Subcutaneous abdominal adipose tissue (tissue), 5 donors: ENCODE results near the gene PACRGL.
"Not testable (repeated sequence)": the region's sequence is repeated elsewhere in the genome, so short reads cannot be mapped to it uniquely, and the experiment has no call there.

Experiments
- H3K27ac ChIP-seq: one replicate; pipeline ENCODE4 v1.7.0; 2013; ENCODE audit warnings: low read depth, mild to moderate bottlenecking, inconsistent platforms, low read length, moderate library complexity
- H3K27me3 ChIP-seq, 5 donors: one replicate each; pipeline ENCODE4 v1.7.0; 2013; ENCODE audit warnings: low read length in 5 of 5, inconsistent platforms in 1 of 5; ENCODE audit not compliant: control insufficient read depth in 5 of 5, insufficient read depth in 4 of 5
- H3K36me3 ChIP-seq, 5 donors: one replicate each; pipeline ENCODE4 v1.7.0; 2013; ENCODE audit warnings: low read length in 5 of 5; ENCODE audit not compliant: control insufficient read depth in 5 of 5, insufficient read depth in 5 of 5
- H3K4me1 ChIP-seq, 5 donors: one replicate each; pipeline ENCODE4 v1.7.0; 2013; ENCODE audit warnings: low read length in 5 of 5, mild to moderate bottlenecking in 3 of 5, moderate library complexity in 1 of 5; ENCODE audit not compliant: control insufficient read depth in 5 of 5, insufficient read depth in 5 of 5
- H3K4me3 ChIP-seq, 5 donors: one replicate each; pipeline ENCODE4 v1.7.0; 2013; ENCODE audit warnings: low read length in 5 of 5, low read depth in 1 of 5
- H3K9ac ChIP-seq, 5 donors: one replicate each; pipeline ENCODE4 v1.7.0; 2013; ENCODE audit warnings: low read length in 5 of 5, mild to moderate bottlenecking in 4 of 5, moderate library complexity in 3 of 5
- H3K9me3 ChIP-seq, 5 donors: one replicate each; pipeline ENCODE4 v1.7.0; 2013; ENCODE audit warnings: low read length in 5 of 5; ENCODE audit not compliant: control insufficient read depth in 5 of 5
- donor health status: healthy.
- donor health status: healthy.
- donor health status: healthy.
- donor health status: healthy.
- donor health status: healthy.

The PACRGL gene

GRCh38 chr4:20711335-20711734, 11.1 kb downstream of the PACRGL start:
- peaks cover 20 to 57% (median 44%) of the 10 kb centered on the region in 5 donors for H3K36me3 ChIP-seq

GRCh38 chr4:20723019-20723418, 22.8 kb downstream of the PACRGL start:
- Histone ChIP-seq H3K27ac (no peak overlapping the region), H3K4me3 (no peak overlapping the region), H3K9me3 (peaks cover 0 to 8% (median 5%) of the 10 kb centered on the region in 5 donors), H3K36me3 (peaks cover 36 to 67% (median 52%) of the 10 kb centered on the region in 5 donors), H3K4me1 (no peaks in the 10 kb centered on the region), H3K27me3 (no peaks in the 10 kb centered on the region), H3K9ac (no peak overlapping the region)

More at GRCh38 chr4:20711335-20711734, 11.1 kb downstream of the PACRGL start:
- Histone ChIP-seq H3K9ac (no peak overlapping the region), H3K9me3 (no peaks in the 10 kb centered on the region), H3K27ac (no peak overlapping the region), H3K27me3 (no peaks in the 10 kb centered on the region), H3K4me1 (no peaks in the 10 kb centered on the region), H3K4me3 (no peak overlapping the region)

- Histone ChIP-seq H3K9ac (no peak overlapping the region), H3K9me3 (peaks cover 0 to 8% (median 5%) of the 10 kb centered on the region in 5 donors), H3K27ac (no peak overlapping the region), H3K4me3 (no peak overlapping the region), H3K27me3 (no peaks in the 10 kb centered on the region), H3K36me3 (peaks cover 41 to 71% (median 52%) of the 10 kb centered on the region in 5 donors), H3K4me1 (no peaks in the 10 kb centered on the region)
Observed at GRCh38 chr4:20723463-20723862, 23.2 kb downstream of the PACRGL start.

- Histone ChIP-seq H3K27me3 (no peaks in the 10 kb centered on the region), H3K9ac (no peak overlapping the region), H3K9me3 (peaks cover 0 to 8% (median 5%) of the 10 kb centered on the region in 5 donors), H3K4me1 (no peaks in the 10 kb centered on the region), H3K4me3 (no peak overlapping the region), H3K36me3 (peaks cover 47 to 82% (median 56%) of the 10 kb centered on the region in 5 donors), H3K27ac (no peak overlapping the region)
Observed at GRCh38 chr4:20724915-20725314, 24.7 kb downstream of the PACRGL start.

- Histone ChIP-seq H3K36me3 (peaks cover 23 to 47% (median 32%) of the 10 kb centered on the region in 5 donors), H3K27ac (no peak overlapping the region), H3K9me3 (peaks cover 0 to 15% (median 3%) of the 10 kb centered on the region in 5 donors), H3K4me3 (no peak overlapping the region), H3K4me1 (no peaks in the 10 kb centered on the region), H3K9ac (no peak overlapping the region), H3K27me3 (no peaks in the 10 kb centered on the region)
Observed at GRCh38 chr4:20735931-20736330, 35.7 kb downstream of the PACRGL start.

GRCh38 chr4:20746000-20746399, 45.7 kb downstream of the PACRGL start:
- not testable (repeated sequence) for H3K36me3 ChIP-seq, H3K4me3 ChIP-seq, H3K27ac ChIP-seq, H3K4me1 ChIP-seq, H3K27me3 ChIP-seq, H3K9ac ChIP-seq, H3K9me3 ChIP-seq

GRCh38 chr4:20752641-20753040, 52.4 kb downstream of the PACRGL start:
- Histone ChIP-seq H3K27me3 (no peaks in the 10 kb centered on the region), H3K36me3 (peaks cover 2 to 28% (median 4%) of the 10 kb centered on the region in 5 donors), H3K27ac (no peak overlapping the region), H3K4me3 (no peak overlapping the region), H3K9me3 (no peaks in the 10 kb centered on the region), H3K4me1 (no peaks in the 10 kb centered on the region), H3K9ac (no peak overlapping the region)

- H3K36me3 ChIP-seq, result peaks cover 2 to 28% (median 4%) of the 10 kb centered on the region in 5 donors
- H3K4me3 ChIP-seq, result no peak overlapping the region
- no peaks in the 10 kb centered on the region for H3K9me3 ChIP-seq
- no peaks in the 10 kb centered on the region for H3K4me1 ChIP-seq
- H3K27me3 ChIP-seq, result no peaks in the 10 kb centered on the region
- H3K9ac ChIP-seq, result no peak overlapping the region
- no peak overlapping the region for H3K27ac ChIP-seq
Observed at GRCh38 chr4:20754036-20754435, 53.8 kb downstream of the PACRGL start.

- Histone ChIP-seq H3K27me3 (no peaks in the 10 kb centered on the region), H3K36me3 (no peaks in the 10 kb centered on the region), H3K9me3 (no peaks in the 10 kb centered on the region), H3K4me3 (no peak overlapping the region), H3K9ac (no peak overlapping the region), H3K4me1 (no peaks in the 10 kb centered on the region), H3K27ac (no peak overlapping the region)
Observed at GRCh38 chr4:20760053-20760452, 59.8 kb downstream of the PACRGL start.

GRCh38 chr4:20761382-20761781, 61.1 kb downstream of the PACRGL start:
- H3K27me3 ChIP-seq, result no peaks in the 10 kb centered on the region
- H3K27ac ChIP-seq, result no peak overlapping the region
- no peaks in the 10 kb centered on the region for H3K9me3 ChIP-seq
- no peaks in the 10 kb centered on the region for H3K4me1 ChIP-seq
- no peak overlapping the region for H3K4me3 ChIP-seq
- H3K9ac ChIP-seq, result no peak overlapping the region
- no peaks in the 10 kb centered on the region for H3K36me3 ChIP-seq

- Histone ChIP-seq H3K36me3 (no peaks in the 10 kb centered on the region), H3K4me3 (no peak overlapping the region), H3K9ac (no peak overlapping the region), H3K9me3 (no peaks in the 10 kb centered on the region), H3K27ac (no peak overlapping the region), H3K4me1 (no peaks in the 10 kb centered on the region), H3K27me3 (no peaks in the 10 kb centered on the region)
Observed at GRCh38 chr4:20761826-20762225, 61.6 kb downstream of the PACRGL start.
